Breast epithelium (tissue), 4 donors: ENCODE results near the gene P2RY13. TPM values are rescaled to one million over a fixed set of nuclear protein-coding genes. Genes with fewer than 3 reads are reported as not detected.

ENCODE experiments used
- DNase-seq, 2 donors: peaks; one replicate each; pipeline ENCODE4 v3.0.0-alpha.2; 2019; ENCODE audit warnings: low spot score in 2 of 2
- H3K27ac ChIP-seq, 2 donors: fragments of 200-600 bp; sonication (generic) in 1 of 2; one replicate each; pipeline ENCODE4 v1.5.1; 2016 to 2019; ENCODE audit warnings: mild to moderate bottlenecking in 1 of 2
- H3K27me3 ChIP-seq, 2 donors: fragments of 200-600 bp; sonication (generic) in 1 of 2; one replicate each; pipeline versions ENCODE4 v1.5.1 to v1.6.0; 2017 to 2019; ENCODE audit warnings: control low read depth in 1 of 2, mild to moderate bottlenecking in 1 of 2
- H3K36me3 ChIP-seq: fragments of 200-600 bp; one replicate; pipeline ENCODE4 v1.5.1; 2019
- H3K4me1 ChIP-seq, 2 donors: fragments of 200-600 bp; sonication (generic); one replicate each; pipeline ENCODE4 v1.5.1; 2016 to 2019; ENCODE audit warnings: control low read depth in 1 of 2
- H3K4me3 ChIP-seq, 3 donors: fragments of 200-600 bp; sonication (generic); 1 replicate in 2 of 3; 2 replicates in 1 of 3; pipeline ENCODE4 v1.5.1; 2016 to 2019; ENCODE audit warnings: mild to moderate bottlenecking in 3 of 3, moderate library complexity in 2 of 3
- H3K9me3 ChIP-seq, 2 donors: fragments of 200-600 bp; sonication (generic) in 1 of 2; one replicate each; pipeline ENCODE4 v1.5.1; 2016 to 2019; ENCODE audit warnings: control low read depth in 1 of 2
- CTCF ChIP-seq, 3 donors: fragments of 450-650 bp; IDR thresholded peaks; one replicate each; pipeline ENCODE4 v1.5.1; 2016 to 2017; ENCODE audit warnings: antibody characterized with exemption in 3 of 3, mild to moderate bottlenecking in 3 of 3, moderate library complexity in 3 of 3
- POLR2A ChIP-seq: fragments of 450-650 bp; IDR thresholded peaks from one replicate; pipeline ENCODE4 v1.6.1; 2016; ENCODE audit warnings: antibody characterized with exemption, mild to moderate bottlenecking, moderate library complexity
- POLR2AphosphoS5 ChIP-seq, 3 donors: sonication (generic); formaldehyde crosslinking; IDR thresholded peaks; one replicate each; pipeline ENCODE4 v1.6.1; 2017; ENCODE audit warnings: antibody characterized with exemption in 3 of 3
- intact Hi-C: fragments of 100-400 bp; cut with DNase I; formaldehyde crosslinking; loops from one replicate; pipeline ENCODE4 v1.15.1; 2023; ENCODE audit warnings: low total_unique reads
- total RNA-seq, 3 donors: library from RNA; depleted of rRNA; stranded (reverse); fragments of >200 nt; gene quantifications; one replicate each; pipeline ENCODE4 v1.1.0, GENCODE V29; 2016

The P2RY13 gene
- total RNA-seq, 3 donors from 2014 or later: 0.98 to 6.9 (median 2.5) TPM

DNA sequence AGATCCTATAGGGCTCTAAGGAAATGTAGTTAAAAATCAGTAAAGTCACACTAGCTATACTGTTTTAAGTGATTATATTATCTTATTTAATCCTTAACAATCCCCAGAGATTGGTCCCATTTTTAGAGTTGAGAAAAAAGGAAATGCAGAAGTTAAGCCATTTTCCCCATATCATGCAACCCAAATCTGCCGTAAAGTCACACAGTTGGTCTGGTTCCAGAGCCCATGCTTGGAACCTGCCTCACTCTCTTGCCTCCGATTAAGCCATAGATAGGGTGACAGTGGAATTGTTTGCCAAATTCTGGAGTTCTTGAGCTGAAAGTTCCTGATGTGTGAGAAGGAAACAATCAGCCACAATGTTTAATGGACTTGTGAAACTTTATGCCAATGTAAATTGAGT is 2.3 kb upstream of the P2RY13 start:
- intact Hi-C loops: no loop called here
- Histone ChIP-seq H3K4me3 (no peak overlapping the region), H3K27me3 (no peaks in the 10 kb centered on the region), H3K36me3 (no peaks in the 10 kb centered on the region), H3K4me1 (no peaks in the 10 kb centered on the region), H3K9me3 (no peaks in the 10 kb centered on the region), H3K27ac (no peak overlapping the region)
- no peak for TF ChIP-seq POLR2AphosphoS5 (IDR thresholded peaks at IDR 0.05)
- no peak for TF ChIP-seq CTCF (IDR thresholded peaks at IDR 0.05)
- DNase-seq: no peak

DNA sequence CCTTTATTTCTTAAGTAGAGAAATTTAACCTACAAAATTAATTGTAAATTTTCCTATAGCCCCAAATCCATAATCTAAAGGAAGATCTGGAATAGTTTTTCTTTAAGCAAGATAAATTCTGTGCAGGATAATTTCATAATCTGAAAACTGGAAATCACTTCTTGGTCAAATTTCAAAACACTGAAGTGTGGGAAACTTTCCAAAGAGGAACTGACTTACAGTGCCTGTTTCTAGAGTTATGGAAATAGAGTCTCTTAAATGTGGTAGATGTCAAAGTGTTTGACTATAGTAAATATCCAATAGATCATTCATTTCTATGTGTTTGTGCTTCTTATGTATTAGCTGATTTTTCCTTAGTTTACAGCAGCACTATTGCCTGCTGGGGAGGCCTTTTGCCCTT is 1.6 kb upstream of the P2RY13 start:
- H3K4me1 ChIP-seq: no peaks in the 10 kb centered on the region
- no peaks in the 10 kb centered on the region for H3K27me3 ChIP-seq
- H3K27ac ChIP-seq: no peak overlapping the region
- H3K36me3 ChIP-seq: no peaks in the 10 kb centered on the region
- intact Hi-C loops: no loop called here
- no peak for TF ChIP-seq POLR2AphosphoS5 (IDR thresholded peaks at IDR 0.05)
- TF ChIP-seq POLR2A: no peak
- TF ChIP-seq CTCF (IDR thresholded peaks at IDR 0.05): no peak
- DNase-seq: no peak
- H3K9me3 ChIP-seq: no peaks in the 10 kb centered on the region
- no peak overlapping the region for H3K4me3 ChIP-seq

- Histone ChIP-seq H3K4me1 (no peaks in the 10 kb centered on the region), H3K27ac (no peak overlapping the region), H3K27me3 (no peaks in the 10 kb centered on the region), H3K36me3 (no peaks in the 10 kb centered on the region), H3K4me3 (no peak overlapping the region), H3K9me3 (no peaks in the 10 kb centered on the region)
- intact Hi-C loops: no loop called here
- TF ChIP-seq POLR2AphosphoS5 (IDR thresholded peaks at IDR 0.05) (no peak), CTCF (IDR thresholded peaks at IDR 0.05) (no peak), POLR2A (no peak)
- no peak for DNase-seq
Observed at GRCh38 chr3:151330379-151330778, 1.0 kb upstream of the P2RY13 start.

GRCh38 chr3:151328298-151328995 is 902 bp downstream of the P2RY13 start:
- Histone ChIP-seq H3K27me3 (no peaks in the 10 kb centered on the region), H3K4me3 (peak overlapping the region; percentile 19 to 39 (median 34)), H3K27ac (peak overlapping the region; percentile 16 to 27), H3K36me3 (no peaks in the 10 kb centered on the region), H3K4me1 (no peaks in the 10 kb centered on the region), H3K9me3 (no peaks in the 10 kb centered on the region)
- intact Hi-C loops: loop anchor here (10.0 kb wide), 1 partner anchor 1156 kb away; no protein-coding TSS in a partner anchor
- peak in 1 of 2 donors; percentile 22 for DNase-seq
- TF ChIP-seq CTCF (IDR thresholded peaks at IDR 0.05): no peak
- no peak for TF ChIP-seq POLR2A
- TF ChIP-seq POLR2AphosphoS5 (IDR thresholded peaks at IDR 0.05): no peak

GRCh38 chr3:151327571-151328198 is 1.7 kb downstream of the P2RY13 start:
- Histone ChIP-seq H3K9me3 (no peaks in the 10 kb centered on the region), H3K4me3 (peak overlapping the region in 2 of 3 donors; percentile 19 to 34), H3K4me1 (no peaks in the 10 kb centered on the region), H3K36me3 (no peaks in the 10 kb centered on the region), H3K27me3 (no peaks in the 10 kb centered on the region), H3K27ac (peak overlapping the region; percentile 3 to 27)
- TF ChIP-seq POLR2AphosphoS5 (IDR thresholded peaks at IDR 0.05) (no peak), CTCF (IDR thresholded peaks at IDR 0.05) (peak; percentile 28 to 46 (median 40)), POLR2A (no peak)
- no peak for DNase-seq
- intact Hi-C loops: loop anchor here (10.0 kb wide), 1 partner anchor 1157 kb away; no protein-coding TSS in a partner anchor
